ENCODE measurements around the gene EHMT1.

The EHMT1 gene

DNA sequence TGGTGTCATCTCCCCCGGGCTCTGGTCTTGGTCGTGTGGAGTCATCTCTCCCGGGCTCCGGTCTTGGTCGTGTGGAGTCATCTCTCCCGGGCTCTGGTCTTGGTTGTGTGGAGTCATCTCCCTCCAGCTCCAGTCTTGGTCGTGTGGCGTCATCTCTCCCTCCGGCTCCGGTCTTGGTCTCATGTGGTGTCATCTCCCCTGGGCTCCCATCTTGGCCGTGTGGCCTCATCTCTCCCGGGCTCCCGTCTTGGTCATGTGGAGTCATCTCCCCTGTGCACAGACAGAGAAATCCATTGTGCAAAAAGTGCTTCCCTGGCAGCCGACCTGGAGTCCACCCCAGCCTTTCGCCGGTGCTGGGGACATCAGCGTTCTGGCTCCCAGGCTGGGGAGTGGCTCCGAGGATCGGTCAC, 167.7 kb downstream of the EHMT1 start:
- DNase-seq (ENCODE audit: extremely low read depth, low read depth) = no peak
- TF ChIP-seq, protein P1, sequence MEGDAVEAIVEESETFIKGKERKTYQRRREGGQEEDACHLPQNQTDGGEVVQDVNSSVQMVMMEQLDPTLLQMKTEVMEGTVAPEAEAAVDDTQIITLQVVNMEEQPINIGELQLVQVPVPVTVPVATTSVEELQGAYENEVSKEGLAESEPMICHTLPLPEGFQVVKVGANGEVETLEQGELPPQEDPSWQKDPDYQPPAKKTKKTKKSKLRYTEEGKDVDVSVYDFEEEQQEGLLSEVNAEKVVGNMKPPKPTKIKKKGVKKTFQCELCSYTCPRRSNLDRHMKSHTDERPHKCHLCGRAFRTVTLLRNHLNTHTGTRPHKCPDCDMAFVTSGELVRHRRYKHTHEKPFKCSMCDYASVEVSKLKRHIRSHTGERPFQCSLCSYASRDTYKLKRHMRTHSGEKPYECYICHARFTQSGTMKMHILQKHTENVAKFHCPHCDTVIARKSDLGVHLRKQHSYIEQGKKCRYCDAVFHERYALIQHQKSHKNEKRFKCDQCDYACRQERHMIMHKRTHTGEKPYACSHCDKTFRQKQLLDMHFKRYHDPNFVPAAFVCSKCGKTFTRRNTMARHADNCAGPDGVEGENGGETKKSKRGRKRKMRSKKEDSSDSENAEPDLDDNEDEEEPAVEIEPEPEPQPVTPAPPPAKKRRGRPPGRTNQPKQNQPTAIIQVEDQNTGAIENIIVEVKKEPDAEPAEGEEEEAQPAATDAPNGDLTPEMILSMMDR (IDR thresholded peaks at IDR 0.05; ENCODE audit: low read depth, low read length) = no peak

DNA sequence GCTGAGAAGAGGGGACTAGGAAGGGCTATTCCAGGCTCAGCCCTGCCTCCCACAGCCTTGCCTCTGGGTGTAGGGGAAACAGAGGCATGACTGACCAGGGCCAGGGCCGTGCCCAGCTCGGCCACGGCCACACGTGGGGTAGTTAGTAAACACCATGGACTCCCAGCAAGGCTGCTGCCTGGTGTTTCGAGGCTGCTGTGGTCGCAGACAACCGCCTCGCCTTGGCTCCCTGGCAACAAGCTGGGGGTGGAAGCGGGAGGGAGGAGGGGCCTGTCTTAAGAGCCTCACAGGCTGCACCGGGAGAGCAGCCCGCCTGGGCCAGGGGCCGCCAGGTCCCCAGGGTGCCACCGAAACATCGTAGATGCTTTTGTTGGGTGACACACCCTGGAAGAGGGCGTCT, 168.6 kb downstream of the EHMT1 start:
- DNase-seq (ENCODE audit: extremely low read depth, low read depth) = no peak
- TF ChIP-seq, protein P1 (IDR thresholded peaks at IDR 0.05; ENCODE audit: low read depth, low read length) = no peak

DNA sequence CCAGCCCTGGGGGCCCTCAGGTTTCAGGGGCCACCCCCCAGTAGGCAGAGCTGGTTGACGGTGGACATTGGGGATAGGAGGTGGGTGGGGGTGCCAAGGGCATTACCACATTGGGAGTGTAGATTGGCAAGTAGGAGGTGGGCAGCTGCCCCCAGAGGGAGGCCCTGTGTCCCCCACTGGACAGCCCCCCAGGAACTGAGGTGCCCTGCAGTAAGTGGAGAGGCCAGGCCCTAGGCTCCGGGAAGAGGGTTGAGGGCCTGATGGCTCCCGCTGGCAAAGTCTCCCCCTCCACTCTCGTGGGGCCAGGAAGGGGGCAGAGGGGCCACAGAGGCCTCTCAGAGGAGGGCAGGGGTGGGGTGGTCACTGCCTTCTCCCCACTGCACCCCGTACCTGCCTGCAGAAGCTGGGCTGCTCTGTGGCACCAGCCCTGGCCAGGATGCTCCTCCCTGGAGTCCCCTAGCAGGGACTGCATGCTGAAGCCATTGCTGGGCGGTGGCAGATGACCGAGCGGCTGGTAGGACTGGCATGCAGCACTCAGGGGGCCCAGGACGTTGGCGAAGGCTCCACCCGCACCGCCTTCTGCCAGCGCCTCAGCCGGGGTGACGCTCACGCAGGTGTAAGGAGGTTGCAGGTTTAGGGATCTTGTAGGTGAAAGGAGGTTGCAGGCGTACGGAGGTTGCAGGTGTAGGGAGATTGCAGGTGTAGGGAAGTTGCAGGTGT, 169.1 kb downstream of the EHMT1 start:
- no peak for DNase-seq (ENCODE audit: extremely low read depth, low read depth)
- TF ChIP-seq, protein P1 (IDR thresholded peaks at IDR 0.05; ENCODE audit: low read depth, low read length) = no peak

- TF ChIP-seq, protein P1 (IDR thresholded peaks at IDR 0.05; ENCODE audit: low read depth, low read length) = no peak
These were observed 169.9 kb downstream of the EHMT1 start for GRCh38 chr9:137788561-137789294.

GRCh38 chr9:137789295-137789895, 170.6 kb downstream of the EHMT1 start:
- no peak for DNase-seq (ENCODE audit: extremely low read depth, low read depth)
- TF ChIP-seq, protein P1 (IDR thresholded peaks at IDR 0.05; ENCODE audit: low read depth, low read length) = no peak

More at GRCh38 chr9:137788561-137789294, 169.9 kb downstream of the EHMT1 start:
- DNase-seq (ENCODE audit: extremely low read depth, low read depth) = no peak

DNA sequence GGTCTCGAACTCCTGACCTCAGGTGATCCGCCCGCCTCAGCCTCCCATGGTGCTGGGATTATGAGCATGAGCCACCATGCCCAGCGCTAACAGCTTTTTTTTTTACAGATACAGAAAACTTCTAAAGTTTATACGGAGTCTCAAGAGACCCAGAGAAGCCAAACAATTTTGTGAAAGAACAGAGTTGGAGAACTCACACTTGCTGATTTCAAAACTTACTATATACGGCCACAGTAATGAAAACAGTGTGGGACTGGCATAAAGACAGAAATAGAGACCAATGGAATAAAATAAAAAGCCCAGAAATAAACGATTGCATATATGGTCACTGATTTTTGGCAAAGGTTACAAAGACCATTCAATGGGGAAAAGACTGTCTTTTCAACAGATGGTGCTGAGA, 173.1 kb downstream of the EHMT1 start:
- TF ChIP-seq, protein P1 (IDR thresholded peaks at IDR 0.05; ENCODE audit: low read depth, low read length) = no peak
- DNase-seq (ENCODE audit: extremely low read depth, low read depth) = no peak
